ENCODE results near the gene TXNL4B.
"Not testable (repeated sequence)": the region's sequence is repeated elsewhere in the genome, so short reads cannot be mapped to it uniquely, and the experiment has no call there.

TXNL4B gene

DNA sequence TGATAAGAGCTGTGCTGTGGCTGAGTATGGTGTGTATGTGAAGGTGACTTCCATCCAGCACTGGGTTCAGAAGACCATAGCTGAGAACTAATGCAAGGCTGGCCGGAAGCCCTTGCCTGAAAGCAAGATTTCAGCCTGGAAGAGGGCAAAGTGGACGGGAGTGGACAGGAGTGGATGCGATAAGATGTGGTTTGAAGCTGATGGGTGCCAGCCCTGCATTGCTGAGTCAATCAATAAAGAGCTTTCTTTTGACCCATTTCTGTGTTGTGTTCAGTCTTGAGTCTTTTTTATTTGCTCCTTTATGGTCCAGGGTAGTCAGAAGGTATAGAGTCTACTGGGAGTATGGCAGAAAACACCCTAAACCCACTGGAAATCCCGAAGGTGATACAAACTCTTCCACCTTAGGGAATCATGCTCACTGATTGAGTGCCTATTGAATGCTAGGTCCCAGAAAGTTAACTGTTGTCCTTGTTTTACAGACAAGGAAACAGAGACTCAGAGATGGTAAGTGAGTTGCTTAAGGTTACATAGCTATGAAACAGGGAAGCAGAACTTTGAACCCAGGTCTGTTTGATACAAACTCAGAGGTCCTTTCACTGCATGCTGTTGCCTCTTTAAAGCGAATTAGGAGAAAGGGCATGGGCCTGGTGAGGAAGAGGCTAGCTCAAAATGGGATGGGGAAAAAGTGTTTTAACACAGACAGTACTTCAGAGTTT lies 16.3 kb downstream of the TXNL4B start:
- DNase-seq (ENCODE audit: low read depth in 4 of 4, low spot score in 1 of 4): not testable (repeated sequence)

- DNase-seq (ENCODE audit: low read depth in 4 of 4, low spot score in 1 of 4): not testable (repeated sequence)
These were observed 18.4 kb downstream of the TXNL4B start for GRCh38 chr16:72075067-72075466.

GRCh38 chr16:72073560-72074230 lies 19.7 kb downstream of the TXNL4B start:
- no peak for DNase-seq (ENCODE audit: low read depth in 4 of 4, low spot score in 1 of 4)

- DNase-seq (ENCODE audit: low read depth in 4 of 4, low spot score in 1 of 4): no peak
These were observed 20.7 kb downstream of the TXNL4B start for GRCh38 chr16:72072514-72073342.

DNA sequence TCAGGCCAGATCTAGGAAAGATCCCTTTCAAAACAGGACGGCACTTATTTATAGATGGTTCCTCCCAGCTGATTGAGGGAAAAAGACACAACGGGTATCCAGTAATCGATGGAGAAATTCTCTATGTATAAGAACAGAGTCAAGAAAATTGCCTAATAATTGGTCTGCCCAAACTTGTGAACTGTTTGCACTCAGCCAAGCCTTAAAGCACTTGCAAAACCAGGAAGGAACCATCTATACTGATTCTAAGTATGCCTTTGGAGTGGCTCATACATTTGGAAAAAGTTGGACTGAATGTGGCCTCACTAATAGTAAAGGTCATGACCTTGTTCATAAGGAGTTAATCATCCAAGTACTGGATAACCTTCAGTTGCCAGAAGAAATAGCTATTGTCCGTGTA lies 24.5 kb downstream of the TXNL4B start:
- no peak for DNase-seq (ENCODE audit: low read depth in 4 of 4, low spot score in 1 of 4)

GRCh38 chr16:72066747-72067146 lies 26.7 kb downstream of the TXNL4B start:
- no peak for DNase-seq (ENCODE audit: low read depth in 4 of 4, low spot score in 1 of 4)

DNA sequence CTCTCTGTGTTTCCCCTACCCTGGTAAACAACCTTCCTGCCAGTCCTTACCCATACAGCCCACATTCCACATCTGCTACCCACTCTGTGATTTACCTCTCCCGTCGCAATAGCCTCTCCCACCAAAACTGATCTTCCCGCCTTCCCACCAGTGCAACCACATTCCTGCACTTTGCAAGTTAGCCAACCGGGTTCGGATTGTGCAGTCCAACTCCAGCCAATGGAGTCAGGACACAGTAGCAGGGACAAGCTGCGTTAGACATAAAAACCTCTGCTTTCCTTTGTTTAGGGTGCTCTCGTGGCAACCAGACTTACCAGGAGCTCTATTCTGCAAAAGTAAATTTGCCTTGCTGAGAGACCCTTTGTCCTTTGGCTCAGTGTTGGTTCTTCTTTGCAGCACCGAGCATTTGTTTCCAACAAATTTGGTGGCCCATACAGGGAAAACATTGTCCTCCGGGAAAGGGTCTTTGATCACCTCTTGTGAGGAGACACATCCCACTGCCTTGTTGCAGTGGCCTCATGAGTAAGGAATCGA lies 29.0 kb downstream of the TXNL4B start:
- no peak for DNase-seq (ENCODE audit: low read depth in 4 of 4, low spot score in 1 of 4)

GRCh38 chr16:72061564-72061963 lies 31.9 kb downstream of the TXNL4B start:
- no peak for DNase-seq (ENCODE audit: low read depth in 4 of 4, low spot score in 1 of 4)

DNA sequence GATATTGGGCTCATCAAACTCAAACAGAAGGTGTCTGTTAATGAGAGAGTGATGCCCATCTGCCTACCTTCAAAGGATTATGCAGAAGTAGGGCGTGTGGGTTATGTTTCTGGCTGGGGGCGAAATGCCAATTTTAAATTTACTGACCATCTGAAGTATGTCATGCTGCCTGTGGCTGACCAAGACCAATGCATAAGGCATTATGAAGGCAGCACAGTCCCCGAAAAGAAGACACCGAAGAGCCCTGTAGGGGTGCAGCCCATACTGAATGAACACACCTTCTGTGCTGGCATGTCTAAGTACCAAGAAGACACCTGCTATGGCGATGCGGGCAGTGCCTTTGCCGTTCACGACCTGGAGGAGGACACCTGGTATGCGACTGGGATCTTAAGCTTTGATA lies 33.0 kb downstream of the TXNL4B start:
- DNase-seq (ENCODE audit: low read depth in 4 of 4, low spot score in 1 of 4): no peak

DNA sequence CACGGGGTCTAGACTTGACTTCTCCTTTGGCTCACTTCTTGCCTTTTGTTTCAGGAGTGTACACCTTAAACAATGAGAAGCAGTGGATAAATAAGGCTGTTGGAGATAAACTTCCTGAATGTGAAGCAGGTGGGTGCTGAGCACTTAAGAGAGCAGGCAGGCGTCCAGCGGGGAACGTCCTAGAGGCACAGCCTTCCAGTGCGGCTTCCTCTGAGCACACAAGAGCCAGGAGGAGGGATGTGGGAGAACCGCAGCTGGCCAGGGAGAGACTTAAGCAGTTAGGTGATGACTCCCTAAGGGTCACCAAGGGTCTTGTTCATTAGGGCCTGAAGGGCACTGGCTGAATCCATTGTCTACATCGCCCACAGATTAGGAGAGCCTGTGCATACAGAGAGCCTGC lies 34.4 kb downstream of the TXNL4B start:
- not testable (repeated sequence) for DNase-seq (ENCODE audit: low read depth in 4 of 4, low spot score in 1 of 4)

DNA sequence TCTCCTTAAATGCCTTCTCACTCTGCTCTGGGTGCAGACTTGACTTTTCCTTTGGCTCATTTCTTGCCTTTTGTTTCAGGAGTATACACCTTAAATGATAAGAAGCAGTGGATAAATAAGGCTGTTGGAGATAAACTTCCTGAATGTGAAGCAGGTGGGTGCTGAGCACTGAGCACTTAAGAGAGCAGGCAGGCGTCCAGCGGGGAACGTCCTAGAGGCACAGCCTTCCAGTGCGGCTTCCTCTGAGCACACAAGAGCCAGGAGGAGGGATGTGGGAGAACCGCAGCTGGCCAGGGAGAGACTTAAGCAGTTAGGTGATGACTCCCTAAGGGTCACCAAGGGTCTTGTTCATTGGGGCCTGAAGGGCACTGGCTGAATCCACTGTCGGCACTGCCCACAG lies 36.1 kb downstream of the TXNL4B start:
- DNase-seq (ENCODE audit: low read depth in 4 of 4, low spot score in 1 of 4): not testable (repeated sequence)

- no peak for DNase-seq (ENCODE audit: low read depth in 4 of 4, low spot score in 1 of 4)
These were observed 37.5 kb downstream of the TXNL4B start for GRCh38 chr16:72055911-72056310.

GRCh38 chr16:72054254-72054847 lies 39.1 kb downstream of the TXNL4B start, which contains the start of gene HP:
TSS of gene HP (plus strand) at chr16:72054505. CDS start at chr16:72054653, 148 bp downstream.
- DNase-seq (ENCODE audit: low read depth in 4 of 4, low spot score in 1 of 4): not testable (repeated sequence)

- no peak for DNase-seq (ENCODE audit: low read depth in 4 of 4, low spot score in 1 of 4)
These were observed 41.6 kb downstream of the TXNL4B start for GRCh38 chr16:72051818-72052217.

- no peak for DNase-seq (ENCODE audit: low read depth in 4 of 4, low spot score in 1 of 4)
These were observed 42.5 kb downstream of the TXNL4B start for GRCh38 chr16:72050769-72051464.

- DNase-seq (ENCODE audit: low read depth in 4 of 4, low spot score in 1 of 4): no peak
These were observed 44.3 kb downstream of the TXNL4B start for GRCh38 chr16:72049110-72049509.

GRCh38 chr16:72044825-72045359 lies 48.5 kb downstream of the TXNL4B start:
- DNase-seq (ENCODE audit: low read depth in 4 of 4, low spot score in 1 of 4): no peak

DNA sequence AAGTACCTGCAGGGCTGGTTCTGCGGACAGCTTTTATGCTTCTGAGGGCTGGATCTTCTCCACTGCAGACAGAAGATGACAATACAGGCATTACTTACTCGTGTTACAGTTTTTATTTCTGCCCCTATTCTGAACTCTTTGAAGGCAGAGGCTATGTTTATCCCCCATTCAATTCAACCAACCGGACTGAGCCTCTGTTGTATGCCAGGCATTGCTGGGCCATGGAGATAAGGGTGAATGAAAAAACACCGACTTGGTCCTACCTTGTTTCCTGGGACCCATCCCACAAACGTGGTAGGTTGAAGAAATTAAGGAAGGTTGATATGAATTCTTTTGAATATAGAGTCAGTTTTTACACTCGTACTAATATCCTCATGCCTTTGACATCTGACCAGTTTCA lies 49.1 kb downstream of the TXNL4B start:
- DNase-seq (ENCODE audit: low read depth in 4 of 4, low spot score in 1 of 4): no peak

DNA sequence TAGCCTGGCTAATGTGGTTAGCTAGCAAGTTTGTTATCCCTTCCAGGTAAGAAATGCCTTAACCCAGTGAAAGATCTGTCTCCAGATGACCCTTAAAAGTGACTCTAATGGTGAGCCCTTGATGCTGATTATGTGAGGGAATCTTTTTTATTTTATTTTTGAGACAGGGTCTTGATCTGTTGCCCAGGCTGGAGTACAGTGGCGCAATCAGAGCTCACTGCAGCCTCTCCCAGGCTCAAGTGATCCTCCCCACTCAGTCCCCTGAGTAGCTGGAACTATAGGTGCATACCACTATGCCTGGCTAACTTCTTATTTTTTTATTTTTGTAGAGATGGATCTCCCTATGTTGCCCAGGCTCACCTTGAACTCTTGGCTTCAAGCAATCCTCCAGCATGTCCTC lies 49.9 kb downstream of the TXNL4B start:
- no peak for DNase-seq (ENCODE audit: low read depth in 4 of 4, low spot score in 1 of 4)

DNA sequence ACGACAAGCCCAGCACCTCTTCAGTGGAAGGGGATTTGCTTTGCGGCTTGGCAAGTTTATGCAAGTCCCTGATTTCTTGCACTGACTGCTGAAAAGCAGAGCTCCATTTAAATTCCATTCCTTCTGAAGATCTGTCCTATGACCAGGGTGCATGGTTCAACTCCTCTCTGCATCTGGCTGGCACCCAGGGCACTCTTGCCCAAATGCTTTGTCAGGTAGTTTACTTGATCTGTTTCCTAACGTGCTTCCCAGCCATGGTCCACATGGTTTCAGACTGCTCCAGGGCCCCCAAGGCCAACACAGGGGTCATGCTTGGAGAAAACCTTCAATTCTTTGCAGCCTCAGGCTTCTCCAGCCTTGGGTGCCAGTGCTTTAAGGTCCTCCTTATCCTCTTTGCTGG lies 50.4 kb downstream of the TXNL4B start:
- no peak for DNase-seq (ENCODE audit: low read depth in 4 of 4, low spot score in 1 of 4)

Measured in stimulated activated CD4-positive, alpha-beta T cell treated with anti-CD3 and anti-CD28 coated beads, Interleukin-1b, Interleukin-23, amount 100 ng/mL, for 24 hours (primary cell).